Stimulated activated naive B cell treated with anti-CD40 and anti-IgM and Interleukin-4, amounts not matched to agents 10 μg/mL and 1 μg/mL and 100 μg/mL, for 72 hours (primary cell): ENCODE measurements around the gene SNX27.

Source experiments
- ATAC-seq, 2 donors: fragments of 150-1000 bp; cut with Tn5 transposase; replicated peaks; 2 replicates each; pipeline ENCODE4 v1.10.0; 2021; ENCODE audit warnings: moderate library complexity in 1 of 2
- DNase-seq: peaks from one replicate; pipeline ENCODE4 v3.0.0; 2021
- H3K27ac Mint-ChIP-seq: one replicate; pipeline ENCODE4 v1.8.0; 2022; ENCODE audit warnings: mild to moderate bottlenecking, mixed read lengths
- H3K27me3 Mint-ChIP-seq, 2 donors: one replicate each; pipeline ENCODE4 v1.8.0; 2022; ENCODE audit warnings: mixed read lengths in 2 of 2
- H3K36me3 Mint-ChIP-seq, 2 donors: one replicate each; pipeline ENCODE4 v1.8.0; 2022; ENCODE audit warnings: mixed read lengths in 2 of 2, mild to moderate bottlenecking in 1 of 2
- H3K4me1 Mint-ChIP-seq, 2 donors: one replicate each; pipeline ENCODE4 v1.8.0; 2022; ENCODE audit warnings: mixed read lengths in 2 of 2, mild to moderate bottlenecking in 1 of 2
- H3K4me3 Mint-ChIP-seq, 2 donors: one replicate each; pipeline ENCODE4 v1.8.0; 2022; ENCODE audit warnings: mild to moderate bottlenecking in 2 of 2, mixed read lengths in 2 of 2, moderate library complexity in 1 of 2
- H3K9me3 Mint-ChIP-seq, 2 donors: one replicate each; pipeline ENCODE4 v1.8.0; 2022; ENCODE audit warnings: mixed read lengths in 2 of 2, mild to moderate bottlenecking in 1 of 2

SNX27 gene

DNA sequence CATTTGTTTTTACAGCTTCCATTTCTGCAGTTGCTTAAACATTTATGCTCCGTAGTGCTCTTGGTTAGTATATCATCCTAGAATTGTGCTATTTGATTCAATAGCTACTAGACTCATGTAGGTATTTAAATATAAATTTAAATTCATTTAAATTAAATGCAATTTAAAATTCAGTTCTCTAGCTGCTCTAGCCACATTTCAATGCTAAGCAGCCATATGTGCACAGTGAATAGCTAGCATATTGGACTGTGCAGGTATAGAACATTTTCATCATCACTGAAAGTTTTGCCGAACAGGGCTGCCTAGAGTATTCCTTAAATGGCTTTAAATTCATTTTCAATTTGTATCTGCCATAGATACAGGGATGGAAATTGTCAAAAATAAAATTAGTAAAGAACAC is 72.3 kb downstream of the SNX27 start:
- Mint-ChIP-seq H3K4me3 (no peak overlapping the region), H3K9me3 (no peaks in the 10 kb centered on the region), H3K36me3 (peaks cover 19 to 36% of the 10 kb centered on the region in 2 donors), H3K27me3 (no peaks in the 10 kb centered on the region), H3K4me1 (peaks cover 5 to 8% of the 10 kb centered on the region in 2 donors), H3K27ac (no peak overlapping the region)
- DNase-seq (no peak), ATAC-seq (no peak)

- DNase-seq, result no peak
- H3K4me1 Mint-ChIP-seq, result peaks cover 4 to 7% of the 10 kb centered on the region in 2 donors
- H3K27ac Mint-ChIP-seq, result no peak overlapping the region
- H3K4me3 Mint-ChIP-seq, result no peak overlapping the region
- no peaks in the 10 kb centered on the region for H3K9me3 Mint-ChIP-seq
- peaks cover 13 to 24% of the 10 kb centered on the region in 2 donors for H3K36me3 Mint-ChIP-seq
- no peak for ATAC-seq
- H3K27me3 Mint-ChIP-seq, result no peaks in the 10 kb centered on the region
Measured at GRCh38 chr1:151686561-151686960, 74.7 kb downstream of the SNX27 start.

GRCh38 chr1:151689494-151689893 is 77.6 kb downstream of the SNX27 start:
- Mint-ChIP-seq H3K27ac (no peak overlapping the region), H3K36me3 (peaks cover 26 to 38% of the 10 kb centered on the region in 2 donors), H3K9me3 (no peaks in the 10 kb centered on the region), H3K4me3 (no peak overlapping the region), H3K4me1 (peaks cover 0 to 6% of the 10 kb centered on the region in 2 donors), H3K27me3 (no peaks in the 10 kb centered on the region)
- DNase-seq, result no peak
- ATAC-seq, result no peak

DNA sequence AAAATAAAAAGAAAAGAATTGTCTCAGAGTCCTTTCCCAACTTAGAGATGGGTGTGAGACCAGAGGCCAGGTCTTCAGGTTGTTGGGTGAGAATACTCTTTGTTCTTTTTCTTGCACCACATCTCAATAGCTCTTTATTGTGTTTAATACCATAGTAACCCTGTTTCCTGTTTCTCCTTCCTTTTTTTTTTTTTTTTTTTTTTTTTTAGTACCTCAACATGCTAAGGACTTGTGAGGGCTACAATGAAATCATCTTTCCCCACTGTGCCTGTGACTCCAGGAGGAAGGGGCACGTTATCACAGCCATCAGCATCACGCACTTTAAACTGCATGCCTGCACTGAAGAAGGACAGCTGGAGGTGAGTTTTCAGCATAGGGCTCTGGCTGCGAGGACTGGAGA is 80.4 kb downstream of the SNX27 start:
- no peak overlapping the region for H3K27ac Mint-ChIP-seq
- H3K27me3 Mint-ChIP-seq, result no peaks in the 10 kb centered on the region
- H3K36me3 Mint-ChIP-seq, result peaks cover 35 to 46% of the 10 kb centered on the region in 2 donors
- DNase-seq (no peak), ATAC-seq (no peak)
- H3K4me1 Mint-ChIP-seq, result peaks cover 0 to 6% of the 10 kb centered on the region in 2 donors
- no peak overlapping the region for H3K4me3 Mint-ChIP-seq
- H3K9me3 Mint-ChIP-seq, result no peaks in the 10 kb centered on the region

DNA sequence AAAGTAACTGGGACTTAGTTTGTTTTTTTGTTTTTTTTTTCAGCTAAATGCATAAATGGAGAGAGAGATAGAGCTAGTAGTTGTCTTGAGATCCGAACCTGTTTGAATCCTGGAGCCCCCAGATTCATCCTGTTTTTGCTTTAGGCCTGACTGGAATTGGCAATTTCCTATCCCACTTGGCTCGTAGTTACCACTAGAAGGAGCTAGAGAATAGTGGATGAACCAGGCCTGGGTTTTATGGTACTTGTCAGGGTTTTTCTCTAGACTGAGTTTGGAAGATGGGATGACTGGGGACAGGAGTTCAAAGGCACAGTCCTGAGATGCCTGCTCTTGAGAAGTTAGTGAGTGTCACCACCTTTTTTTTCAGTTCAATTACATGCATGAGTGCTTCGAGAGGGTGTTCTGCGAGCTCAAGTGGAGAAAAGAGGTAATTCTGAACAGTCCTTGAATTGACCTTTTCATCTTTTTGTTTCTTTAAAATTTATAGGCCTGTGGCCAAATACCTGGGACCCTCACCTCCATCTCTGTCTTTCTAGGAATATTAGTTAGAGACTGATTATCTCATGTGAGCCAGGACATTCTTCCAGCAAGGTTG is 81.3 kb downstream of the SNX27 start:
- Mint-ChIP-seq H3K9me3 (no peaks in the 10 kb centered on the region), H3K27ac (no peak overlapping the region), H3K36me3 (peaks cover 35 to 50% of the 10 kb centered on the region in 2 donors), H3K27me3 (no peaks in the 10 kb centered on the region), H3K4me3 (no peak overlapping the region), H3K4me1 (peaks cover 0 to 6% of the 10 kb centered on the region in 2 donors)
- DNase-seq, result no peak
- ATAC-seq, result no peak

- H3K4me3 Mint-ChIP-seq, result no peak overlapping the region
- peaks cover 7 to 30% of the 10 kb centered on the region in 2 donors for H3K4me1 Mint-ChIP-seq
- H3K9me3 Mint-ChIP-seq, result no peaks in the 10 kb centered on the region
- DNase-seq (no peak), ATAC-seq (no peak)
- peaks cover 22 to 28% of the 10 kb centered on the region in 2 donors for H3K36me3 Mint-ChIP-seq
- H3K27ac Mint-ChIP-seq, result no peak overlapping the region
- H3K27me3 Mint-ChIP-seq, result peaks cover under 1 to 7% of the 10 kb centered on the region in 2 donors
Measured at GRCh38 chr1:151701515-151701914, 89.7 kb downstream of the SNX27 start.

DNA sequence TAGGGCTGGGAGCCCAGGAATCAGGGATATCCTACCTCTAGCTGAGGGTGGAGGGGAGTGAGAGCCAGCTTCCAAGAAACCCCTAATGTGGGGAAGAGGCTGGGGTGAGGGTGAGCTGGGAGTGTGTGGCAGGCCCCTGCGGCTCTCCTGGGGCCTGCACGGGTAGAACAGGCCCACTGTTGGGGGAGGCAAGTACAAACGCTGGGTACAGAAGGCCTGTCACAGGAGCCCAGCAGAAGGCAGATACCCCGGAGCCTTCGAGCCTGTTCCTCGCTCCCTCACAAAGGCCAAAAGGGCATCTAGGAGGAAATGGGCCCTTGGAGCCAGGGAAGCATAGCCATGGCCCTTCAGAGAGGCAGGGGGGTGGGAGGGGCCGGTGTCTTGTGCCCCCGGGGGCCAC is 91.1 kb downstream of the SNX27 start:
- Mint-ChIP-seq H3K36me3 (peaks cover 17 to 18% of the 10 kb centered on the region in 2 donors), H3K27ac (peak overlapping the region; percentile 37), H3K27me3 (peaks cover 7 to 11% of the 10 kb centered on the region in 2 donors), H3K4me1 (peaks cover 10 to 30% of the 10 kb centered on the region in 2 donors), H3K9me3 (no peaks in the 10 kb centered on the region), H3K4me3 (no peak overlapping the region)
- no peak for ATAC-seq
- no peak for DNase-seq

DNA sequence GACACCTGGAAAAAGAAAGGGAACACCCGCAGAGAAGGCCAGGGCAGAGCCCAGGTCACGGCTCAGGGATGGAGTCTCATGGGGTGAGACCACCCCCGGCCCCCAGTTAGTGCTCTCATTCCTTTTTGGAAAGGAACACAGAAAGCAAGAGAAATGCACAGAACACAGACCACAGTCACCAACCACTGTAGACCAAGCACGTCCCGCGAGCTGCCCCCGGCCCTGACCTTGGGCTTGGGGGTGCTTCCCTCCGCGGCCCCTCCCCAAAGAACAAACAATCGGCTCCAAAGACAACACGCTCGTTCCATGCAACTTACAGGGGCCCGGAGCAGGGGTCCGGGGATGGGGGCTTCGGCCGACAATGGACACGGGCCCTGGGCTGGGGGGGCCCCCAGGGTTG is 92.0 kb downstream of the SNX27 start:
- H3K27me3 Mint-ChIP-seq, result peaks cover 11% of the 10 kb centered on the region in 2 donors
- no peak overlapping the region for H3K27ac Mint-ChIP-seq
- ATAC-seq (no peak), DNase-seq (no peak)
- peaks cover 10 to 30% of the 10 kb centered on the region in 2 donors for H3K4me1 Mint-ChIP-seq
- no peak overlapping the region for H3K4me3 Mint-ChIP-seq
- no peaks in the 10 kb centered on the region for H3K9me3 Mint-ChIP-seq
- peaks cover 13 to 17% of the 10 kb centered on the region in 2 donors for H3K36me3 Mint-ChIP-seq

- no peak overlapping the region for H3K27ac Mint-ChIP-seq
- H3K27me3 Mint-ChIP-seq, result peaks cover 11% of the 10 kb centered on the region in 2 donors
- H3K9me3 Mint-ChIP-seq, result no peaks in the 10 kb centered on the region
- DNase-seq, result no peak
- peaks cover 10 to 30% of the 10 kb centered on the region in 2 donors for H3K4me1 Mint-ChIP-seq
- ATAC-seq, result no peak
- peaks cover 13 to 17% of the 10 kb centered on the region in 2 donors for H3K36me3 Mint-ChIP-seq
- no peak overlapping the region for H3K4me3 Mint-ChIP-seq
Measured at GRCh38 chr1:151704246-151704645, 92.4 kb downstream of the SNX27 start.

DNA sequence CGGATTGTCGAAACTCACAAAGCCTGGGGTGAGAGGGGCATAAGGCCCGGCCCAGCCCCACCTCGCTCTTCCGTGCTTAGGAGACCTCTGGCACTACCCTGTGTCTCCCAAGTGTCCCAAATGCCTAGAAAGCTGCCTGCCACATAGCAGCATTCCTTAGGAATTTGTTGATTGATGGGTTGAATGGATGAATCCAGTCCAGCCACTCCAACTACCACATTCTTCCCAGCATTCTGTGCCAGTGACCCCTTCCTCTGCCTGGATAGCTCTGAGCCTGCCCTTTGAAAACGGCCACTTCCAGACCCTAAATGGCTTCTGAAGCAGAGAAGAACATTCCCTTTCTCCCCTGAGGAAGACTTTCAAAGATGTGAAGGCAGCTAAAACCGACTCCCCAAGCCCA is 93.3 kb downstream of the SNX27 start:
- H3K4me1 Mint-ChIP-seq, result peaks cover 8 to 27% of the 10 kb centered on the region in 2 donors
- H3K4me3 Mint-ChIP-seq, result no peak overlapping the region
- no peak overlapping the region for H3K27ac Mint-ChIP-seq
- H3K9me3 Mint-ChIP-seq, result no peaks in the 10 kb centered on the region
- H3K27me3 Mint-ChIP-seq, result peaks cover 11% of the 10 kb centered on the region in 2 donors
- H3K36me3 Mint-ChIP-seq, result peaks cover 8 to 12% of the 10 kb centered on the region in 2 donors
- ATAC-seq (no peak), DNase-seq (no peak)

- H3K4me1 Mint-ChIP-seq, result peaks cover 7 to 20% of the 10 kb centered on the region in 2 donors
- H3K4me3 Mint-ChIP-seq, result no peak overlapping the region
- DNase-seq (no peak), ATAC-seq (no peak)
- H3K9me3 Mint-ChIP-seq, result no peaks in the 10 kb centered on the region
- peaks cover 2 to 8% of the 10 kb centered on the region in 2 donors for H3K36me3 Mint-ChIP-seq
- peak overlapping the region; percentile 9 for H3K27ac Mint-ChIP-seq
- H3K27me3 Mint-ChIP-seq, result peaks cover 11% of the 10 kb centered on the region in 2 donors
Measured at GRCh38 chr1:151705753-151706463, 94.1 kb downstream of the SNX27 start.

- DNase-seq, result no peak
- no peak for ATAC-seq
- peaks cover 7 to 17% of the 10 kb centered on the region in 2 donors for H3K4me1 Mint-ChIP-seq
- H3K36me3 Mint-ChIP-seq, result peaks cover 0 to 3% of the 10 kb centered on the region in 2 donors
- H3K27me3 Mint-ChIP-seq, result peaks cover 11 to 16% of the 10 kb centered on the region in 2 donors
- no peak overlapping the region for H3K4me3 Mint-ChIP-seq
- H3K27ac Mint-ChIP-seq, result no peak overlapping the region
- no peaks in the 10 kb centered on the region for H3K9me3 Mint-ChIP-seq
Measured at GRCh38 chr1:151706464-151707415, 94.9 kb downstream of the SNX27 start.

DNA sequence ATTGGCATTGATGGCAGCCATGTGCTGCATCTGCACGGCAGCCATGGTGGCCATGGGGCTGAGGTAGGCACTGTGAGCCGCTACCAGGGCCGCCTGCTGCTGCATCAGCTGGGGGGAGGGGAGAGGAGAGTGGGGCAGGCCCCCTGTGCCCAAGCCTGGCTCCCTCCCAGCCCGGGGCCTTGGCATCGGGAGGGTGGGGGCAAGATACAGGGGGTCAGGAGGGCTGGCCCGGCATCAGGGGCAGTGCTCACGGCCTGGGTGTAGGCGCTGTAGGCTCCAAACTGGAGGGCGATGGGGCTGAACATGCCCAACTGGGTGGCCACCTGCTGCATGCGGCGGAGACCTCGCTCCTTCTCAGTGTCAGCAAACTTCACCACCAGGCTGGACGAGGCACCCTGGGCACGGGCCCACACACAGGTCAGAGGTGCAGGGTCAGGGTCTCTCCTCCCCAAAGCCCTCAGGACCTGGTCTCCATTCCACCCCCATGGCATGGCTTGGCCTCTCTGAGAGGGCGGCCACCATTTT is 95.8 kb downstream of the SNX27 start:
- peaks cover 7 to 16% of the 10 kb centered on the region in 2 donors for H3K4me1 Mint-ChIP-seq
- H3K27me3 Mint-ChIP-seq, result peaks cover 17 to 23% of the 10 kb centered on the region in 2 donors
- DNase-seq (no peak), ATAC-seq (no peak)
- H3K4me3 Mint-ChIP-seq, result no peak overlapping the region
- H3K27ac Mint-ChIP-seq, result no peak overlapping the region
- no peaks in the 10 kb centered on the region for H3K9me3 Mint-ChIP-seq
- peaks cover 0 to 2% of the 10 kb centered on the region in 2 donors for H3K36me3 Mint-ChIP-seq

- no peak for ATAC-seq
- no peaks in the 10 kb centered on the region for H3K36me3 Mint-ChIP-seq
- H3K4me3 Mint-ChIP-seq, result no peak overlapping the region
- no peak for DNase-seq
- no peaks in the 10 kb centered on the region for H3K9me3 Mint-ChIP-seq
- peaks cover 3 to 5% of the 10 kb centered on the region in 2 donors for H3K4me1 Mint-ChIP-seq
- no peak overlapping the region for H3K27ac Mint-ChIP-seq
- H3K27me3 Mint-ChIP-seq, result peaks cover 27 to 29% of the 10 kb centered on the region in 2 donors
Measured at GRCh38 chr1:151708891-151709290, 97.0 kb downstream of the SNX27 start.
